HCT116 (cell line): ENCODE measurements around the gene PPHLN1. TPM values are rescaled to one million over a fixed set of nuclear protein-coding genes. Genes with fewer than 3 reads are reported as not detected.

Experiments used
- ATAC-seq: fragments of 200-7000 bp; cut with Tn5 transposase; 2 replicates; pipeline ENCODE4 v1.9.1; 2020; ENCODE audit warnings: mild to moderate bottlenecking, moderate library complexity
- BruUV-seq: library from RNA; stranded (reverse); fragments of 400-500 nt; replicated peaks from 2 replicates; lab custom pipeline; 2021; lab: Mats Ljungman, UMichigan
- CTCF ChIA-PET: fragments of 300-600 bp; sonication (Branson Sonifier 250); formaldehyde crosslinking; loops from one replicate; lab custom pipeline; 2021; ENCODE audit warnings: antibody characterized with exemption; lab: Charles Lee
- POLR2A ChIA-PET: fragments of 300-600, 350-600 bp; sonication (Branson Sonifier 250); formaldehyde crosslinking; loops from one replicate; lab custom pipeline; 2021; ENCODE audit warnings: antibody characterized with exemption; lab: Charles Lee
- RAD21 ChIA-PET, 2 experiments: fragments of 300-600 bp; sonication (Branson Sonifier 250); formaldehyde crosslinking; loops; one replicate each; lab custom pipeline; 2023; ENCODE audit warnings: low total read pairs in 2 of 2; ENCODE audit not compliant: uncharacterized antibody in 2 of 2, unreplicated experiment in 2 of 2, low non-redundant PET in 1 of 2; lab: Charles Lee
- DNase-seq: peaks from one replicate; pipeline ENCODE4 v3.0.0-alpha.2; 2010; ENCODE audit warnings: low read depth, low spot score
- H2AFZ ChIP-seq: fragments of 200-600 bp; shearing (Covaris generic), sonication (generic); 2 replicates; pipeline ENCODE4 v1.6.1; 2017; ENCODE audit warnings: low read depth, mixed run types, mixed read lengths, antibody characterized with exemption, low read length; ENCODE audit not compliant: poor library complexity, severe bottlenecking
- H3K27ac ChIP-seq: 2 replicates; pipeline ENCODE4 v1.5.1; 2012; ENCODE audit warnings: low read depth, low read length
- H3K27me3 ChIP-seq: fragments of 200-600 bp; sonication (generic); 2 replicates; pipeline ENCODE4 v1.6.1; 2016; ENCODE audit warnings: mixed run types, low read length, mixed read lengths; ENCODE audit not compliant: insufficient read depth
- H3K36me3 ChIP-seq, 2 experiments: fragments of 200-500 bp in 1 of 2; fragments of 200-600 bp in 1 of 2; sonication (Bioruptor generic) in 1 of 2; sonication (generic) in 1 of 2; 2 replicates each; pipeline versions ENCODE4 v1.5.1 to v1.6.1; 2014 to 2016; ENCODE audit warnings: low read length in 2 of 2, inconsistent platforms in 1 of 2, mixed read lengths in 1 of 2, mixed run types in 1 of 2; ENCODE audit not compliant: insufficient read depth in 2 of 2, control insufficient read depth in 1 of 2
- H3K4me1 ChIP-seq, 2 experiments: fragments of 200-600 bp in 1 of 2; sonication (generic) in 1 of 2; 2 replicates each; pipeline versions ENCODE4 v1.5.1 to v1.6.1; 2012 to 2017; ENCODE audit warnings: low read length in 2 of 2, inconsistent platforms in 1 of 2, mild to moderate bottlenecking in 1 of 2, mixed read lengths in 1 of 2, mixed run types in 1 of 2, moderate library complexity in 1 of 2; ENCODE audit not compliant: insufficient read depth in 2 of 2, control insufficient read depth in 1 of 2
- H3K4me2 ChIP-seq: fragments of 200-600 bp; sonication (generic); 2 replicates; pipeline ENCODE4 v1.6.1; 2017; ENCODE audit warnings: mixed run types, low read length, mixed read lengths
- H3K4me3 ChIP-seq, 2 experiments: fragments of 200-600 bp in 1 of 2; sonication (generic) in 1 of 2; replicated peaks in 1 of 2; 2 replicates each; pipeline ENCODE4 v1.5.1; 2011 to 2016; ENCODE audit warnings: low read length in 2 of 2, control low read depth in 1 of 2, low read depth in 1 of 2, mild to moderate bottlenecking in 1 of 2, mixed read lengths in 1 of 2, mixed run types in 1 of 2
- H3K79me2 ChIP-seq: fragments of 200-600 bp; sonication (generic); 2 replicates; pipeline ENCODE4 v1.6.1; 2017; ENCODE audit warnings: mild to moderate bottlenecking, mixed run types, low read length, moderate library complexity, mixed read lengths; ENCODE audit not compliant: insufficient read depth
- H3K9ac ChIP-seq: fragments of 200-600 bp; sonication (generic); 2 replicates; pipeline ENCODE4 v1.6.1; 2016; ENCODE audit warnings: low read length, mixed read lengths
- H3K9me2 ChIP-seq: fragments of 200-600 bp; sonication (generic), shearing (Covaris generic); 2 replicates; pipeline ENCODE4 v1.6.1; 2017; ENCODE audit warnings: mixed run types, mild to moderate bottlenecking, moderate library complexity; ENCODE audit not compliant: insufficient read depth
- H3K9me3 ChIP-seq, 2 experiments: fragments of 200-500 bp in 1 of 2; fragments of 200-600 bp in 1 of 2; sonication (Bioruptor generic) in 1 of 2; sonication (generic) in 1 of 2; 2 replicates each; pipeline ENCODE4 v1.6.1; 2014 to 2017; ENCODE audit warnings: low read length in 2 of 2, mixed read lengths in 2 of 2, inconsistent platforms in 1 of 2, low read depth in 1 of 2, mild to moderate bottlenecking in 1 of 2, mixed run types in 1 of 2, moderate library complexity in 1 of 2; ENCODE audit not compliant: control insufficient read depth in 1 of 2, insufficient read depth in 1 of 2
- H4K20me1 ChIP-seq: fragments of 200-600 bp; sonication (generic), shearing (Covaris generic); 2 replicates; pipeline ENCODE4 v1.6.1; 2017; ENCODE audit warnings: mixed run types, mild to moderate bottlenecking, moderate library complexity; ENCODE audit not compliant: insufficient read depth
- EZH2 ChIP-seq: fragments of 200-600 bp; sonication (generic); IDR thresholded peaks from 2 replicates; pipeline ENCODE4 v1.6.1; 2017; ENCODE audit warnings: antibody characterized with exemption, mixed run types
- FOSL1 ChIP-seq: IDR thresholded peaks from 2 replicates; pipeline ENCODE4 v1.6.1; 2012; ENCODE audit warnings: low read depth
- JUND ChIP-seq: IDR thresholded peaks from 2 replicates; pipeline ENCODE4 v1.6.1; 2012
- POLR2A ChIP-seq: IDR thresholded peaks from 2 replicates; pipeline ENCODE4 v1.7.0; 2011; ENCODE audit warnings: borderline replicate concordance; ENCODE audit not compliant: insufficient read depth, insufficient read length; ENCODE audit errors: extremely low read depth
- POLR2AphosphoS5 ChIP-seq: IDR thresholded peaks from 2 replicates; pipeline ENCODE4 v1.6.1; 2011; ENCODE audit warnings: mild to moderate bottlenecking, low read depth, low read length, moderate library complexity
- RAD21 ChIP-seq: IDR thresholded peaks from 2 replicates; pipeline ENCODE4 v1.6.1; 2012; ENCODE audit warnings: low read depth, mild to moderate bottlenecking
- REST ChIP-seq: IDR thresholded peaks from 2 replicates; pipeline ENCODE4 v1.6.1; 2012; ENCODE audit warnings: low read depth
- SRF ChIP-seq: IDR thresholded peaks from 2 replicates; pipeline ENCODE4 v1.6.1; 2012; ENCODE audit warnings: low read depth
- TCF7L2 ChIP-seq: IDR thresholded peaks from 2 replicates; pipeline ENCODE4 v1.7.0; 2011; ENCODE audit warnings: borderline replicate concordance, inconsistent platforms; ENCODE audit not compliant: insufficient read depth, insufficient read length; ENCODE audit errors: extremely low read depth
- ZBTB33 ChIP-seq: IDR thresholded peaks from 2 replicates; pipeline ENCODE4 v1.6.1; 2011; ENCODE audit warnings: mild to moderate bottlenecking, low read length, moderate library complexity; ENCODE audit not compliant: insufficient replicate concordance; ENCODE audit errors: extremely low read depth
- ZFX ChIP-seq: fragments of 450-650 bp; IDR thresholded peaks from 2 replicates; pipeline ENCODE4 v1.6.1; 2017
- intact Hi-C: fragments of 100-400 bp; cut with micrococcal nuclease; formaldehyde crosslinking; loops from 2 replicates; pipeline ENCODE4 v1.10.0; 2022
- total RNA-seq: library from RNA; stranded (reverse); gene quantifications from one replicate; pipeline ENCODE4 v1.2.1, GENCODE V29; 2021; ENCODE audit not compliant: unreplicated experiment
- TF ChIP-seq, protein P1 (sequence below): IDR thresholded peaks from 2 replicates; pipeline ENCODE4 v1.6.1; 2012

Gene PPHLN1
- total RNA-seq, 1 experiment from 2014 or later: 57.4 TPM

DNA sequence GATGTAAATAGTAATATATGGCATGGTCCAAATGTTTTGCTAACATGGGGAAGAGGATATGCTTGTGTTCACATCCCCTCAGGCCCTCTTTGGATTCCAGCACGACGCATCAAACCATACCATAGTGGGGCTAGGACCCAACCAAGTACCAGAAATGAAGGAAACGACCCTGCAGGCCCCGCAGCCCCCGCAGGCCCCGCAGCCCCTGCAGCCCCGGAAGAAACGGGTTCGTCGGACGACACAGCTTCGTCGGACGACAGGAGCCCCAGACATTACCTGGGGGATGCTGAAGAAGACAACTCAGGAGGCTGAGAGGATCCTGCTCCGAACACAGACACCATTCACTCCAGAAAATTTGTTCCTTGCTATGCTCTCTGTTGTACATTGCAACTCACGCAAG, 119.9 kb downstream of the PPHLN1 start:
- DNase-seq: no peak
- intact Hi-C loops: no loop called here

GRCh38 chr12:42446761-42447160, 120.8 kb downstream of the PPHLN1 start:
- no peak overlapping the region for H2AFZ ChIP-seq
- intact Hi-C loops: no loop called here
- no peaks in the 10 kb centered on the region for H3K27me3 ChIP-seq
- H3K9ac ChIP-seq: no peak overlapping the region
- BruUV-seq: no TSS peak
- no peaks in the 10 kb centered on the region for H3K9me3 ChIP-seq
- no peaks in the 10 kb centered on the region for H3K79me2 ChIP-seq
- no peaks in the 10 kb centered on the region for H3K9me2 ChIP-seq
- H3K36me3 ChIP-seq: peaks cover 0 to 4% of the 10 kb centered on the region in 2 experiments; a peak in 2 of 4 replicates
- H3K4me3 ChIP-seq: no peak overlapping the region
- RAD21 ChIA-PET: no interaction called here
- no peak overlapping the region for H3K27ac ChIP-seq
- H3K4me1 ChIP-seq: no peaks in the 10 kb centered on the region
- H3K4me2 ChIP-seq: no peak overlapping the region
- no peak for ATAC-seq
- POLR2A ChIA-PET: no interaction called here
- no peaks in the 10 kb centered on the region for H4K20me1 ChIP-seq
- no peak for DNase-seq
- CTCF ChIA-PET: no interaction called here
- TF ChIP-seq ZFX (no peak), POLR2AphosphoS5 (no peak), POLR2A (no peak), TCF7L2 (no peak), REST (no peak), JUND (no peak), RAD21 (no peak), EZH2 (no peak), SRF (no peak)
- TF ChIP-seq, protein P1, sequence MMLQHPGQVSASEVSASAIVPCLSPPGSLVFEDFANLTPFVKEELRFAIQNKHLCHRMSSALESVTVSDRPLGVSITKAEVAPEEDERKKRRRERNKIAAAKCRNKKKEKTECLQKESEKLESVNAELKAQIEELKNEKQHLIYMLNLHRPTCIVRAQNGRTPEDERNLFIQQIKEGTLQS: no peak

More for the DNA sequence above, 119.9 kb downstream of the PPHLN1 start:
- Histone ChIP-seq H3K36me3 (peaks cover 0 to 4% of the 10 kb centered on the region in 2 experiments; a peak in 2 of 4 replicates), H3K27me3 (no peaks in the 10 kb centered on the region), H2AFZ (no peak overlapping the region), H3K4me1 (no peaks in the 10 kb centered on the region), H3K27ac (no peak overlapping the region), H3K9me3 (no peaks in the 10 kb centered on the region)
- POLR2A ChIA-PET: no interaction called here
- RAD21 ChIA-PET: no interaction called here
- TF ChIP-seq FOSL1 (no peak), ZBTB33 (no peak), RAD21 (no peak), TCF7L2 (no peak), ZFX (no peak)
- TF ChIP-seq, protein P1: no peak
- TF ChIP-seq, all 23 proteins: peak for 0
- no TSS peak for BruUV-seq
- no peak overlapping the region for H3K4me2 ChIP-seq
- no peak for ATAC-seq
- no peaks in the 10 kb centered on the region for H3K9me2 ChIP-seq
- H3K9ac ChIP-seq: no peak overlapping the region
- CTCF ChIA-PET: no interaction called here
- H3K4me3 ChIP-seq: no peak overlapping the region
- H3K79me2 ChIP-seq: no peaks in the 10 kb centered on the region
- H4K20me1 ChIP-seq: no peaks in the 10 kb centered on the region
